Ascending aorta (tissue), 2 donors: ENCODE measurements around the gene CDCP1. TPM values are rescaled to one million over a fixed set of nuclear protein-coding genes. Genes with fewer than 3 reads are reported as not detected.

Source experiments
- DNase-seq, 2 donors: peaks; one replicate each; pipeline ENCODE4 v3.0.0-alpha.2; 2019; ENCODE audit warnings: low spot score in 2 of 2
- H3K27ac ChIP-seq, 2 donors: fragments of 200-600 bp; sonication (generic); one replicate each; pipeline ENCODE4 v1.5.1; 2016 to 2017; ENCODE audit warnings: mild to moderate bottlenecking in 1 of 2
- H3K27me3 ChIP-seq: fragments of 200-600 bp; sonication (generic); one replicate; pipeline ENCODE4 v1.5.1; 2017
- H3K36me3 ChIP-seq, 2 donors: fragments of 200-600 bp; sonication (generic); one replicate each; pipeline ENCODE4 v1.5.1; 2016
- H3K4me1 ChIP-seq, 2 donors: fragments of 200-600 bp; sonication (generic); one replicate each; pipeline ENCODE4 v1.5.1; 2016 to 2017; ENCODE audit warnings: mild to moderate bottlenecking in 1 of 2
- H3K4me3 ChIP-seq, 2 donors: fragments of 200-600 bp; sonication (generic); one replicate each; pipeline ENCODE4 v1.5.1; 2016 to 2017; ENCODE audit warnings: mild to moderate bottlenecking in 1 of 2
- H3K9me3 ChIP-seq, 2 donors: fragments of 200-600 bp; sonication (generic); one replicate each; pipeline ENCODE4 v1.5.1; 2016
- intact Hi-C: fragments of 100-400 bp; cut with DNase I; formaldehyde crosslinking; loops from one replicate; pipeline ENCODE4 v1.15.1; 2023
- total RNA-seq: library from RNA; depleted of rRNA; stranded (reverse); fragments of >200 nt; gene quantifications from one replicate; pipeline ENCODE4 v1.1.0, GENCODE V29; 2016
- TF ChIP-seq, protein P1 (sequence below), 3 experiments: fragments of 200-600 bp in 2 of 3; fragments of 450-650 bp in 1 of 3; sonication (generic) in 2 of 3; IDR thresholded peaks; one replicate each; pipeline ENCODE4 v1.5.1; 2016 to 2019; ENCODE audit warnings: antibody characterized with exemption in 3 of 3, mild to moderate bottlenecking in 1 of 3, moderate library complexity in 1 of 3

Gene CDCP1
- total RNA-seq, 1 donor from 2014 or later = 3.0 TPM

DNA sequence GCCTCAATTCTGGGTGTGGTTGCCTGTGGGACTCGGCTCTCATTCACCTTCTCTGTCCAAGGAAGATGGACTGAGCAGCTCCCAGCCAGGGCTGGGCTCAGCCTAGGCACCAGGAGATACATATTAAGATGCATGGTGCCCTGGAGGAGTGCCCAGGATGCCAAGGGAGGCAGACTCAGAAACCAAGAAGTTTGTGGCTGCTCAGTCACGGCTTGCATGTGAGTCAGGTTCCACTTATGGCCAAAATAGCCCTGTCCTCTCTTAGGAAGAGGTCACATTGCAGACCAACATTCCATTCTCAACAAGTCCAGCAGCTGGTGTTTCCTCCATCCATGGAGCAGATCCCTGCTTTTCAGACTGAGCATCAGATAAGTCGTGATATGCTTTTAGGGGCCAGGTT lies 21.8 kb downstream of the CDCP1 start:
- intact Hi-C loops = no loop called here
- DNase-seq = no peak
- TF ChIP-seq, protein P1, sequence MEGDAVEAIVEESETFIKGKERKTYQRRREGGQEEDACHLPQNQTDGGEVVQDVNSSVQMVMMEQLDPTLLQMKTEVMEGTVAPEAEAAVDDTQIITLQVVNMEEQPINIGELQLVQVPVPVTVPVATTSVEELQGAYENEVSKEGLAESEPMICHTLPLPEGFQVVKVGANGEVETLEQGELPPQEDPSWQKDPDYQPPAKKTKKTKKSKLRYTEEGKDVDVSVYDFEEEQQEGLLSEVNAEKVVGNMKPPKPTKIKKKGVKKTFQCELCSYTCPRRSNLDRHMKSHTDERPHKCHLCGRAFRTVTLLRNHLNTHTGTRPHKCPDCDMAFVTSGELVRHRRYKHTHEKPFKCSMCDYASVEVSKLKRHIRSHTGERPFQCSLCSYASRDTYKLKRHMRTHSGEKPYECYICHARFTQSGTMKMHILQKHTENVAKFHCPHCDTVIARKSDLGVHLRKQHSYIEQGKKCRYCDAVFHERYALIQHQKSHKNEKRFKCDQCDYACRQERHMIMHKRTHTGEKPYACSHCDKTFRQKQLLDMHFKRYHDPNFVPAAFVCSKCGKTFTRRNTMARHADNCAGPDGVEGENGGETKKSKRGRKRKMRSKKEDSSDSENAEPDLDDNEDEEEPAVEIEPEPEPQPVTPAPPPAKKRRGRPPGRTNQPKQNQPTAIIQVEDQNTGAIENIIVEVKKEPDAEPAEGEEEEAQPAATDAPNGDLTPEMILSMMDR (IDR thresholded peaks at IDR 0.05) = no peak
- Histone ChIP-seq H3K4me3 (no peak overlapping the region), H3K27ac (peak overlapping the region; percentile 15 to 80), H3K9me3 (no peaks in the 10 kb centered on the region), H3K4me1 (peaks cover 0 to 4% of the 10 kb centered on the region in 2 donors), H3K36me3 (no peaks in the 10 kb centered on the region), H3K27me3 (no peaks in the 10 kb centered on the region)

DNA sequence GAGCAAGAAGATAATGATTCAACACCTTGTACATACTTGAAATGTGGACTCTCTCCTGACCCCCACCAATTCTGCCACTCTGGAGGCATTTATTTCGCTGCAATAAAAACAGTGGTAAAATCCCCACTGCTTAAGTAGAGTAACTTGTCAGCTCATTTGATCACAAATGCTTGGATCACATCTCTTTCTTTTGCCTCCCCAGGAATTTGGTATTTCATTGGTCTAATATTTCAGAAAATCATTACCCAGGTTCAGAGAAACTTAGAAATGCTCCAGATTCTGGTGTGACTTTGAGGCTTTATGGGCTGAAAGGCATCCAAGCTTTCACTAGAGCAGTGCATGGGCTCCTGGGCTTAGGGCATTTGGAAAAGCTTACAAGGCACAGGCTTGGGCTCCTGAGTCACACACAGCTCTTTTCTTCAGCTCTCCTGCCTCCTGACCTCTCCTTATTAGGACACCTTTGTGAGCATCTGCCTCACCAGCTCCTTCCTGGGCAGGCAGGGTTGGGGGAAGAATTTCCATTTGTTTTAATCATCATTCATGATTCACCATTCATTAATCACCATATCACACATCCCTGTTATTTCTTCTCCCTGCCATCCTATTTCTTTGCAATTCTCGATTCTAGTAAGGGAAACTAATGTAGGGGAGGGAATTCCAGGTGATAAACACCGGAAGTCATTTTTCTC lies 22.5 kb downstream of the CDCP1 start:
- intact Hi-C loops = no loop called here
- no peak for DNase-seq
- TF ChIP-seq, protein P1 (IDR thresholded peaks at IDR 0.05) = no peak

DNA sequence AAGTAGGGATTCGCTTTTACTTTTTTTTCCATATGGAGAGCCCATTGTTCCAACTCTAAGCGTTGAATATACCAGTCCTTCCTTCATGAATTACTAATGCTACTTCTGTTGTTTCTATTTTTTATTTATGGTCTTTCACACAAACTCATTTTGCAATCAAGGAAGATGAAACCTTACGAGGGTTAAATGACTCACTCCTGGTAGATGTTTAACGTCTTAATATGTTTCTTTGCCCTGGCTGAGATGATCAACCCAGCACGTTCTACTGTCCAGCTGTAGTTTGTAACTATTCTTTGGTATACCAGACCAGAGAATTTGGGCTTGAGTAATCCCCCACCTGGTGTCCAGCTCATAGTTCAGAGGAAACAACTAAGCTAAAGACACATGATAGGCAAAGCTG lies 23.1 kb downstream of the CDCP1 start:
- TF ChIP-seq, protein P1 (IDR thresholded peaks at IDR 0.05) = no peak
- Histone ChIP-seq H3K27me3 (no peaks in the 10 kb centered on the region), H3K9me3 (no peaks in the 10 kb centered on the region), H3K36me3 (no peaks in the 10 kb centered on the region), H3K4me1 (peaks cover 0 to 4% of the 10 kb centered on the region in 2 donors), H3K4me3 (no peak overlapping the region), H3K27ac (peak overlapping the region; percentile 15 to 80)
- DNase-seq = no peak
- intact Hi-C loops = no loop called here

More for the DNA sequence above, 22.5 kb downstream of the CDCP1 start:
- Histone ChIP-seq H3K27me3 (no peaks in the 10 kb centered on the region), H3K9me3 (no peaks in the 10 kb centered on the region), H3K36me3 (no peaks in the 10 kb centered on the region), H3K27ac (peak overlapping the region; percentile 15 to 80), H3K4me3 (no peak overlapping the region), H3K4me1 (peaks cover 0 to 4% of the 10 kb centered on the region in 2 donors)

DNA sequence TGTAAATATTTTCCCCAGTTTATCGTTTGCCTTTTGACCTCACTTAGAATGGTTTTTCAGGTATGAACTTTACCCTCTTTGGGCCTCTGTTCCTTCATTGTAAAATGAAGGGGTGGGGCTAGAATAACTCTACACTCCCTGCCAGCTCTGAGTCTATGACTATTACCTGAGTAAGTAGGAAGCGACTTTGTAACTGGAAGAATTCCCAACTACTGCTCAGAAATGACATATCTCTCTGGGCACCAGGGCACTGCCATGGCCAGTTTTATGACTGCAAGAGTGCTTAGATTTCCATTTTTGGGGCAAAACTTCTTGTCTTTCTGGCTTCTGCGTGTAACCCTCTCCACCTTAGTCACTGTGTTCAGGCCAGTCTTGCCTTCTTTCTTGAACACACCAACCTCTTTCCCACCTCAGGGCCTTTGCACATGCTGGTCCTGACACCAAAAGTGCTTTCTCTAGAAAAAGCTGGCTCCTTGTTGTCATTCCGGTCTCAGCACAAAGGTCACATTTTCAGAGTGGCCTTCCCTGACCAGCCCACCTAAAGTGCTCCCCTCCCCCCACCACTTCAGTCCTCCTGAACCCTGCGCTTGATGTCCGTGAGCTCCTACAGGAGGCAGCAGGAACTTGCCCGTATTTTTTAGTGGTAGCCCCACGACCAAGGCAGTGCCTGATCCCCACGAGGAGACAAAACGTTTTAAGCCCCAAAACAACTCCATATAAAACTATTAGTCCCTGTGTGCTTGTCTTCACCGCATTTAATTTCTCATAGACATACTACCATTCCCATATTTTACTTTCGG lies 25.6 kb downstream of the CDCP1 start:
- intact Hi-C loops = no loop called here
- H3K27me3 ChIP-seq = no peaks in the 10 kb centered on the region
- no peak for DNase-seq
- H3K36me3 ChIP-seq = no peaks in the 10 kb centered on the region
- no peak overlapping the region for H3K4me3 ChIP-seq
- no peaks in the 10 kb centered on the region for H3K9me3 ChIP-seq
- peaks cover 0 to 4% of the 10 kb centered on the region in 2 donors for H3K4me1 ChIP-seq
- no peak overlapping the region for H3K27ac ChIP-seq
- TF ChIP-seq, protein P1 (IDR thresholded peaks at IDR 0.05) = no peak

DNA sequence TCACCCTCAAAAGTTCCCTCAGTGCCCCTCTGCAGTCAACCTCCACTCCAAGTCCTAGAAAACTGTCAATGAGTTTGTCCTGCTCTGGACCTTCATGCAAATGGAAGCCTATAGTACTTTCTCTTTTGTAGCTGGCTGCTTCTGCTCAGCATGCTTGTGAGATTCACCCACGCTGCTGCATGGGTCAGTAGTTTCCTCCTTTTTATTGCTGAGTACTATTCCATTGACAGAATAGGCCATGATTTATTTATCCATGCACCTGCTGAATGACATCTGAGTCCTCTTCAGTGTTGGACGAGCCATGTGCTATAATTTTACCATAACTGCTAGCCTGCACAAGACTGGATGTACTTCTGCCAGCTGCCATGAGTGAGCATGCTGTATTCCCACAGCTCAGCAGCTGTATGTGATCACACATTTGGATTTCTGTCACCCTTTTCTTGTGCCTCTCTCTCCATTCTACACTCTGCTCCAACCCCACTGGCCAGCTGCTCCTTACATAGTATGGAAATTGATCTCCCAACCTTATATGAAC lies 26.3 kb downstream of the CDCP1 start:
- no peak for DNase-seq
- Histone ChIP-seq H3K4me1 (peaks cover 0 to 2% of the 10 kb centered on the region in 2 donors), H3K27me3 (no peaks in the 10 kb centered on the region), H3K36me3 (no peaks in the 10 kb centered on the region), H3K4me3 (no peak overlapping the region), H3K27ac (no peak overlapping the region), H3K9me3 (no peaks in the 10 kb centered on the region)
- TF ChIP-seq, protein P1 (IDR thresholded peaks at IDR 0.05) = no peak
- intact Hi-C loops = no loop called here
